Measurements from ENCODE around the gene SENP8. TPM values are rescaled to one million over a fixed set of nuclear protein-coding genes. Genes with fewer than 3 reads are reported as not detected.

SENP8 gene
- total RNA-seq, 2 donors from 2014 or later = 0.54 to 0.78 TPM

DNA sequence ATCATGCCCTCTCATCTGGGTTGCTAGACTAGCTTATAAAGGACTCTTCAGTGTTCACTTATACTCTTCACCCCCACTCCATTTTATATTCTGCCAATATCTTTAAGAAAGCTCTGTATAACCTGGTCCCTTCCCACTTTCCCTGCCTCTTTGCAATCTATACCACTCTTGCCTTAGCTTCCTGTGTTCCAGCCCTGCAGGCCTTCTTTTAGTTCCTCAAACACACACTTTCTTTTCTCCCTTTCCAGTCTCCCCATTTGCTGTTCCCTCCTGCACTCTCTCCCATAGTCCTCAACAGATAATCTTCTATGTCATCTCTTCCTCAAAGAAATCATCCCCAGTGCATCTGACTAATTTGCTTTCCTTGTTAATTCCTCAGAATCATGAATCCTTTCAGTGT is 28.7 kb downstream of the SENP8 start:
- no peak overlapping the region for H3K27ac ChIP-seq
- ATAC-seq (ENCODE audit: insufficient number of reproducible peaks, low FRiP score, low read depth) (no peak), DNase-seq (ENCODE audit: low spot score) (no peak)
- H3K9me3 ChIP-seq = no peaks in the 10 kb centered on the region
- H3K36me3 ChIP-seq = no peaks in the 10 kb centered on the region
- H3K27me3 ChIP-seq (replicated peaks; ENCODE audit: insufficient read depth) = no peaks in the 10 kb centered on the region
- no peak for TF ChIP-seq CTCF (IDR thresholded peaks at IDR 0.05)
- no peak overlapping the region for H3K4me3 ChIP-seq
- H3K4me1 ChIP-seq (ENCODE audit: control insufficient read depth in 1 of 2, low read depth in 2 of 2) = no peaks in the 10 kb centered on the region

GRCh38 chr15:72147418-72147817 is 29.2 kb downstream of the SENP8 start:
- DNase-seq (ENCODE audit: low spot score) (no peak), ATAC-seq (ENCODE audit: insufficient number of reproducible peaks, low FRiP score, low read depth) (no peak)
- Histone ChIP-seq H3K27me3 (replicated peaks; ENCODE audit: insufficient read depth) (no peaks in the 10 kb centered on the region), H3K9me3 (no peaks in the 10 kb centered on the region), H3K4me1 (ENCODE audit: control insufficient read depth in 1 of 2, low read depth in 2 of 2) (no peaks in the 10 kb centered on the region), H3K36me3 (no peaks in the 10 kb centered on the region), H3K27ac (no peak overlapping the region), H3K4me3 (no peak overlapping the region)
- no peak for TF ChIP-seq CTCF (IDR thresholded peaks at IDR 0.05)

DNA sequence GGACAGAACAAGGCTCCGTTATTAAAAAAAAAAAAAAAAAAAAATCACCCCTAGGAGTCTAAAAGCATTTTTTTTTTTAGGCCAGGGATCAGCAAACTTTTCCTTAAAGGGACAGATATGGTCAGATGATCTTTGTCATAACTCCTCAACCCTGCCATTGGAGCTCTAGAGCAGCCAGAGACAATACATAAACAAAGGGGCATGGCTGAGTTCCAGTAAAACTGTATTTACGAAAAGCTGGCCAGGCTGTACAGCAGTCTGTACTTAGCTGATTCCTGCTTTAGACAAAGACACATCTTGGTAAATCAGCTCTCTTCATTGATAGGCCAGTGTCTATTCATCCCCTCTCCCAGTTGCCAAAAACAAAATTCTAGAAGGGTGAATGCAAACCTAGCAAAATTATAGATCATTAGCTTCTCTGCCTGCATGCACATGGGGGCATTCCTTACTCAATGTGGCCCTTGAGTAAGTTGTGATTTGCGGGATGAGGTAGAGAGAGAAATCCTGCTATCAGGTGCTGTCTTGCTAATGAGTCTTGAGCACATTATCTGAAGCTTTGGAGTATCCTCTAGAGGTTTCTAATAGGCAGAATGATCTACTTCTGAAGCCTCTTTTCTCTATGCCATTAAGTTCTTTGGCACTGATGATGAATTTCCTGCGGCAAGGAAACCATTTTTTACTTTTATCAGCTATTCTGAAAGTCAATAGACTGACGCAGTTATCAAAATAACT is 35.2 kb downstream of the SENP8 start:
- H3K4me1 ChIP-seq (ENCODE audit: control insufficient read depth in 1 of 2, low read depth in 2 of 2) = peaks cover 0 to 24% of the 10 kb centered on the region in 2 donors
- H3K27ac ChIP-seq = peak overlapping the region in 1 of 2 donors; percentile 50
- no peaks in the 10 kb centered on the region for H3K9me3 ChIP-seq
- no peaks in the 10 kb centered on the region for H3K36me3 ChIP-seq
- no peak overlapping the region for H3K4me3 ChIP-seq
- no peak for ATAC-seq (ENCODE audit: insufficient number of reproducible peaks, low FRiP score, low read depth)
- H3K27me3 ChIP-seq (replicated peaks; ENCODE audit: insufficient read depth) = no peaks in the 10 kb centered on the region
- TF ChIP-seq CTCF (IDR thresholded peaks at IDR 0.05) = no peak
- DNase-seq (ENCODE audit: low spot score) = no peak

DNA sequence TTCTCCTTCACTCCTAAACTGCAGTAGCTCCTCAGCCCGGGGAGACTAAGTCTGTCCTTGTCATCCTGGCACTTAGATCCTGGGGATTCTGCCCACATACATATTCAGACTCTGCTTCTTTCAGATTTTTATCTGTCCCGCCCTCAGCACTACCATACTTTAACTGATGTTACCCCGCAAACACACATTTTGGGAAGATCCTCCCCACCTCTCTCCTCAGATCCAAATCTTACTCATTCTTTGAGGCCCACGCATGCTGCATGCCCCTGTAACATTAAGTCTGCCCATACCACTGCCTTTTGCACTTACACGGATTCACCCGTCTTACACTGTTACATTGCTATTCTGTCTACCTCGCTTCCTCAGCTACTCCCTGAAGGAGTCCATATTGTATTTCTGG is 36.1 kb downstream of the SENP8 start:
- no peak for TF ChIP-seq CTCF (IDR thresholded peaks at IDR 0.05)
- Histone ChIP-seq H3K4me1 (ENCODE audit: control insufficient read depth in 1 of 2, low read depth in 2 of 2) (peaks cover 0 to 24% of the 10 kb centered on the region in 2 donors), H3K36me3 (no peaks in the 10 kb centered on the region), H3K4me3 (no peak overlapping the region), H3K27ac (no peak overlapping the region), H3K27me3 (replicated peaks; ENCODE audit: insufficient read depth) (no peaks in the 10 kb centered on the region), H3K9me3 (no peaks in the 10 kb centered on the region)
- ATAC-seq (ENCODE audit: insufficient number of reproducible peaks, low FRiP score, low read depth) = no peak
- DNase-seq (ENCODE audit: low spot score) = no peak

DNA sequence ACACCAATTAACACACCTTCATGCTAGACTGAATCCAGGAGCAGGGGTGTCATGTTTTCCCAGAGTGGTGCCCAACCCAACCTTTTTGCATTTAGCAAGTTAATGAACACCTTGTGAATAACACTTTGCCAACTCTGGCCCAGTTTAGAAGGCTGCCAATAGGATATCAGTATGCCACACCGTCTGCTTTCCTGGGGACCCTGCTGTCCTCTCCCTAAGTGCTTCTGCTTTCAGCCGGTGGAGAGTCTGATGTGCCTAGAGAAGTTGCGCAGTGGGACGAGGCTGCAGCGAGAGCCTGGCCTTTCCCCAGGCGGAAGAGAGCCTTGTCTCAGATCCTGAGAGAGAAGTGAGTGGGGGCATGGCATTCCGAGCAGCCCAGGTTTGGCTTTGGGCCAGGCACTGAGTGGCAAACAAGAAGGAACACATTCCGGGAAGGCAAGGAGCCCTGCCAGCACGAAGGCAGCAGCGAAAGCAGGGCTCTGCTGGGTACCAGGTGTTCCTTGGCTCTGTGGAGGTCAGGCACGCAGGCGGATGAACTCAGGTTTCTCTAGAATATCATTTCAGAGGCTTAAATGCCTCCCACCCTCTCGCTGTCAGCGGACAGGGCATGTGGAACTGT is 36.9 kb downstream of the SENP8 start:
- peak; percentile 71 for DNase-seq (ENCODE audit: low spot score)
- Histone ChIP-seq H3K27ac (peak overlapping the region; percentile 68 to 83), H3K27me3 (replicated peaks; ENCODE audit: insufficient read depth) (no peaks in the 10 kb centered on the region), H3K4me3 (peak overlapping the region; percentile 73), H3K9me3 (no peaks in the 10 kb centered on the region), H3K4me1 (ENCODE audit: control insufficient read depth in 1 of 2, low read depth in 2 of 2) (peaks cover 0 to 24% of the 10 kb centered on the region in 2 donors), H3K36me3 (no peaks in the 10 kb centered on the region)
- TF ChIP-seq CTCF (IDR thresholded peaks at IDR 0.05) = no peak
- ATAC-seq (ENCODE audit: insufficient number of reproducible peaks, low FRiP score, low read depth) = peak; percentile 36

All from thoracic aorta (tissue), 2 donors.